ENCODE results near the gene ZNF48. TPM values are rescaled to one million over a fixed set of nuclear protein-coding genes. Genes with fewer than 3 reads are reported as not detected.
A peak's percentile ranks its signal among the peaks of the same experiment; 100 is the strongest.

The ZNF48 gene
- total RNA-seq, 1 experiment from 2014 or later = 12.4 TPM

DNA sequence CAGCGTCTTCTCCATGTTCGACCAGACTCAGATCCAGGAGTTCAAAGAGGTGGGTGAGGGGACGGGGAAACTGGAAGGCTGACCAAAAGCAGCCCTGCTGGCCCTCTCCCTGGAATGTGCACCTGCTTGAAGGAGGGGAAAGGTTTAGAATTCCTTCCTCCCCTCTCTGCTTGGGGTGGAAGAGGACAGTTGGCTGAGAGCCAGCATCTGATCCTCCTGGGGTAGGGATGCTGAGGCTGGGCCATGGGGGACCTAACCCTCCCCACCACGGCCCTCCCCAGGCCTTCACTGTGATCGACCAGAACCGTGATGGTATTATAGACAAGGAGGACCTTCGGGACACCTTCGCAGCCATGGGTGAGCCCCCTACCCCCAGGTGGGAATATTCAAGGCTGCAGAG, 19.4 kb upstream of the ZNF48 start:
- ChIA-PET POLR2A (interaction anchor here (2.9 to 3.7 kb wide), 2 partner anchors 20 to 32 kb away, joined by 19 to 20 read pairs; partner anchors contain the start of genes ZNF48 and ZNF771), CTCF (interaction anchor here (0.6 to 2.6 kb wide), 3 partner anchors 29 to 320 kb away, joined by 3 to 9 read pairs (median 6); no protein-coding TSS in a partner anchor)
- Mint-ChIP-seq H3K9me3 (ENCODE audit: unreplicated experiment) (no peaks in the 10 kb centered on the region), H3K36me3 (ENCODE audit: insufficient read depth, unreplicated experiment) (peaks cover 13% of the 10 kb centered on the region), H3K27me3 (ENCODE audit: insufficient read depth, unreplicated experiment) (no peaks in the 10 kb centered on the region), H3K27ac (ENCODE audit: low read depth, unreplicated experiment) (no peak overlapping the region), H3K4me3 (ENCODE audit: unreplicated experiment) (no peak overlapping the region), H3K4me1 (ENCODE audit: insufficient read depth, unreplicated experiment) (peaks cover 26% of the 10 kb centered on the region)
- DNase-seq (ENCODE audit: unreplicated experiment) = no peak
- intact Hi-C loops (cut with micrococcal nuclease) = no loop called here
- no TSS peak for BruUV-seq (replicated peaks)
- TF ChIP-seq, protein P1, sequence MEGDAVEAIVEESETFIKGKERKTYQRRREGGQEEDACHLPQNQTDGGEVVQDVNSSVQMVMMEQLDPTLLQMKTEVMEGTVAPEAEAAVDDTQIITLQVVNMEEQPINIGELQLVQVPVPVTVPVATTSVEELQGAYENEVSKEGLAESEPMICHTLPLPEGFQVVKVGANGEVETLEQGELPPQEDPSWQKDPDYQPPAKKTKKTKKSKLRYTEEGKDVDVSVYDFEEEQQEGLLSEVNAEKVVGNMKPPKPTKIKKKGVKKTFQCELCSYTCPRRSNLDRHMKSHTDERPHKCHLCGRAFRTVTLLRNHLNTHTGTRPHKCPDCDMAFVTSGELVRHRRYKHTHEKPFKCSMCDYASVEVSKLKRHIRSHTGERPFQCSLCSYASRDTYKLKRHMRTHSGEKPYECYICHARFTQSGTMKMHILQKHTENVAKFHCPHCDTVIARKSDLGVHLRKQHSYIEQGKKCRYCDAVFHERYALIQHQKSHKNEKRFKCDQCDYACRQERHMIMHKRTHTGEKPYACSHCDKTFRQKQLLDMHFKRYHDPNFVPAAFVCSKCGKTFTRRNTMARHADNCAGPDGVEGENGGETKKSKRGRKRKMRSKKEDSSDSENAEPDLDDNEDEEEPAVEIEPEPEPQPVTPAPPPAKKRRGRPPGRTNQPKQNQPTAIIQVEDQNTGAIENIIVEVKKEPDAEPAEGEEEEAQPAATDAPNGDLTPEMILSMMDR (IDR thresholded peaks at IDR 0.05; ENCODE audit: unreplicated experiment) = no peak

DNA sequence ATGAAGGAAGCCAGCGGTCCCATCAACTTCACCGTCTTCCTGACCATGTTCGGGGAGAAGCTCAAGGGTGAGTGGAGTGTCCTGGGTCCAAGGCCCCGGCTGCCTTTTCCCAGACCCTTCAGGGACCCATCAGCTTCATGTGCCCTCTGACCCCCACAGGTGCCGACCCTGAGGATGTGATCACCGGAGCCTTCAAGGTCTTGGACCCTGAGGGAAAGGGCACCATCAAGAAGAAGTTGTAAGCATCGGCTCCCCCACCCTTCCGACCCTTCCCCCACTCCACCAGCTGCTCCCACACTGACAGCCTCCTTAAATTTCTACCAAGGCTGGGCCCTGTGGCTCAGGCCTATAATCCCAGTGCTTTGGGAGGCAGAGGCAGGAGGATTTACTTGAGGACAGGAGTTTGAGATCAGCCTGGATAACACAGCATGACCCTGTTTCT, 18.7 kb upstream of the ZNF48 start:
- TF ChIP-seq, protein P1 (IDR thresholded peaks at IDR 0.05; ENCODE audit: unreplicated experiment) = no peak
- intact Hi-C loops (cut with micrococcal nuclease) = no loop called here
- BruUV-seq (replicated peaks) = no TSS peak
- Mint-ChIP-seq H3K4me3 (ENCODE audit: unreplicated experiment) (no peak overlapping the region), H3K27ac (ENCODE audit: low read depth, unreplicated experiment) (no peak overlapping the region), H3K36me3 (ENCODE audit: insufficient read depth, unreplicated experiment) (peaks cover 14% of the 10 kb centered on the region), H3K27me3 (ENCODE audit: insufficient read depth, unreplicated experiment) (no peaks in the 10 kb centered on the region), H3K9me3 (ENCODE audit: unreplicated experiment) (no peaks in the 10 kb centered on the region), H3K4me1 (ENCODE audit: insufficient read depth, unreplicated experiment) (peaks cover 20% of the 10 kb centered on the region)
- ChIA-PET CTCF (interaction anchor here (0.6 to 2.6 kb wide), 3 partner anchors 21 to 33 kb away, joined by 3 to 9 read pairs (median 3); no protein-coding TSS in a partner anchor), POLR2A (interaction anchor here (1.2 to 3.7 kb wide), 7 partner anchors 7 to 311 kb away, joined by 3 to 20 read pairs (median 7); partner anchors contain the start of genes ALDOA, CD2BP2, ZNF48 and ZNF771)
- DNase-seq (ENCODE audit: unreplicated experiment) = no peak

GRCh38 chr16:30377050-30377811, 18.0 kb upstream of the ZNF48 start:
- CTCF ChIA-PET = interaction anchor here (0.7 to 1.3 kb wide), 4 partner anchors 11 to 32 kb away, joined by 3 to 4 read pairs (median 4); partner anchors contain the start of gene ZNF48
- BruUV-seq (replicated peaks) = no TSS peak
- POLR2A ChIA-PET = interaction anchor here (0.9 to 3.7 kb wide), 18 partner anchors 8 to 312 kb away, joined by 3 to 20 read pairs (median 5); partner anchors contain the start of genes ALDOA, CD2BP2, ZNF48 and ZNF771

More at GRCh38 chr16:30377050-30377811, 18.0 kb upstream of the ZNF48 start:
- H3K4me3 Mint-ChIP-seq (ENCODE audit: unreplicated experiment) = peak overlapping the region; percentile 92
- peaks cover 13% of the 10 kb centered on the region for H3K4me1 Mint-ChIP-seq (ENCODE audit: insufficient read depth, unreplicated experiment)
- no peak for DNase-seq (ENCODE audit: unreplicated experiment)
- intact Hi-C loops (cut with micrococcal nuclease) = no loop called here
- TF ChIP-seq, protein P1 (IDR thresholded peaks at IDR 0.05; ENCODE audit: unreplicated experiment) = no peak
- no peaks in the 10 kb centered on the region for H3K27me3 Mint-ChIP-seq (ENCODE audit: insufficient read depth, unreplicated experiment)
- peak overlapping the region; percentile 99 for H3K27ac Mint-ChIP-seq (ENCODE audit: low read depth, unreplicated experiment)
- no peaks in the 10 kb centered on the region for H3K9me3 Mint-ChIP-seq (ENCODE audit: unreplicated experiment)
- H3K36me3 Mint-ChIP-seq (ENCODE audit: insufficient read depth, unreplicated experiment) = peaks cover 14% of the 10 kb centered on the region
